Astrocyte (in vitro differentiated cells and primary cell): ENCODE data around the gene MED12L.

ENCODE experiments used
- CTCF ChIP-seq: IDR thresholded peaks from 2 replicates; pipeline ENCODE4 v1.5.1; 2011; ENCODE audit warnings: low read depth, mild to moderate bottlenecking, inconsistent platforms, low read length, moderate library complexity; ENCODE audit not compliant: insufficient read depth
- EZH2 ChIP-seq: IDR thresholded peaks from 2 replicates; pipeline ENCODE4 v1.6.1; 2012; ENCODE audit warnings: mild to moderate bottlenecking, low read length, inconsistent platforms; ENCODE audit not compliant: insufficient read depth

GRCh38 chr3:151225040-151225975 lies 139.8 kb downstream of the MED12L start:
- TF ChIP-seq CTCF, result no peak
- no peak for TF ChIP-seq EZH2
